Psoas muscle (tissue), 8 donors: ENCODE results near the gene PKD1L1. TPM values are rescaled to one million over a fixed set of nuclear protein-coding genes. Genes with fewer than 3 reads are reported as not detected.

Experiments used
- ATAC-seq, 4 donors: fragments of 200-7000 bp; cut with Tn5 transposase; one replicate each; pipeline ENCODE4 v1.9.1; 2020; ENCODE audit warnings: moderate library complexity in 3 of 4, mild to moderate bottlenecking in 2 of 4
- DNase-seq, 2 donors: peaks; one replicate each; pipeline ENCODE4 v3.0.0-alpha.2; 2020
- H3K27ac ChIP-seq: fragments of 200-600 bp; one replicate; pipeline ENCODE4 v1.8.0; 2022
- H3K27me3 ChIP-seq, 3 donors: fragments of 200-600 bp in 1 of 3; one replicate each; pipeline versions ENCODE4 v1.6.1 to v1.8.0; 2013 to 2022; ENCODE audit warnings: low read length in 2 of 3, mild to moderate bottlenecking in 2 of 3, moderate library complexity in 1 of 3; ENCODE audit not compliant: insufficient read depth in 3 of 3
- H3K36me3 ChIP-seq, 2 donors: fragments of 200-600 bp in 1 of 2; one replicate each; pipeline versions ENCODE4 v1.6.1 to v1.8.0; 2013 to 2022; ENCODE audit warnings: low read depth in 1 of 2, mild to moderate bottlenecking in 1 of 2, moderate library complexity in 1 of 2; ENCODE audit not compliant: insufficient read depth in 1 of 2
- H3K4me1 ChIP-seq: fragments of 200-600 bp; one replicate; pipeline ENCODE4 v1.8.0; 2022
- H3K4me3 ChIP-seq: fragments of 200-600 bp; one replicate; pipeline ENCODE4 v1.8.0; 2022; ENCODE audit warnings: mild to moderate bottlenecking
- H3K9me3 ChIP-seq: fragments of 200-600 bp; one replicate; pipeline ENCODE4 v1.8.0; 2022
- WGBS, 3 donors: extraction: QIAGEN DNeasy Blood & Tissue Kit; methylation state at CpG; one replicate each; pipeline versions ENCODE4 v1.1.6 to v1.1.7; 2013; 5-methylcytosine and 5-hydroxymethylcytosine counted together
- intact Hi-C, 2 donors: fragments of 100-400 bp; cut with DNase I; formaldehyde crosslinking; loops; one replicate each; pipeline versions ENCODE4 v1.11.0 to v1.14.2; 2022
- polyA plus RNA-seq, 3 donors: library from polyadenylated mRNA; stranded (reverse); fragments of 200-250 nt; gene quantifications; one replicate each; pipeline ENCODE4 v1.2.3, GENCODE V29; 2013
- total RNA-seq, 4 donors: library from RNA; stranded (reverse); fragmentation: NEBNext Ultra II Directional in 2 of 4; extraction: Animal tissue kit (Norgen Biotek cat#: 25700) in 2 of 4; gene quantifications; one replicate each; pipeline versions ENCODE4 v1.2.1 to v1.2.4, GENCODE V29; 2021 to 2023
- TF ChIP-seq, protein P1 (sequence below): fragments of 200-600 bp; IDR thresholded peaks from one replicate; pipeline ENCODE4 v1.8.0; 2022; ENCODE audit warnings: antibody characterized with exemption
- donor health status: healthy with polysubstance abuse.
- donor health status: DM: no; HTN: no; CAD: no; lungs with moderate emphysema.
- donor health status: Bipolar disorder and iron deficiency.
- donor health status: healthy.
- donor health status: DM: yes; HTN: yes; CAD: no.
- donor health status: DM: no; HTN: no; CAD: no.
- donor health status: DM: no; HTN: no; CAD: no.
- donor health status: DM: yes; HTN: yes; CAD: no.

The PKD1L1 gene
- total and polyA plus RNA-seq, 7 donors, result 0.56 to 1.4 (median 0.79) TPM

DNA sequence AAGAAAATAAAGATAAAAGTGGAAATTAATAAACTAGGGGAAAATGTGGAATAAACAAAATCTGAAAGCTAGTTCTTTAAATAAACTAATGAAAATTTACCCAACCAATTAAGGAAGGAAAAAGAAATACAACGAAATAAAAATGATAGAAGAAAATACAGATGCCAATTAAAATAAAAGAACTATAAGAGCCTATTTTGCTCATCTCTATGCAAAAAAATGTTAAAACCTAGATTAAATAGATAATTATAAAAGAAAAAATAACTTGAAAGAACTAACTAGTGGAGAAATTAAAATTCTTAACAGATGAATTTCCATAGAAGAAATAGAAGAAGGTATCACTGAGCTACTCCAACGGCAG is 32.7 kb downstream of the PKD1L1 start:
- Histone ChIP-seq H3K4me3 (no peak overlapping the region), H3K27me3 (no peaks in the 10 kb centered on the region), H3K27ac (no peak overlapping the region), H3K4me1 (no peaks in the 10 kb centered on the region), H3K9me3 (no peaks in the 10 kb centered on the region), H3K36me3 (no peaks in the 10 kb centered on the region)
- intact Hi-C loops, result no loop called here
- WGBS, 3 donors, result 82 to 86% (median 83%) methylated on average over 2 of the region's 2 CpGs
- TF ChIP-seq, protein P1, sequence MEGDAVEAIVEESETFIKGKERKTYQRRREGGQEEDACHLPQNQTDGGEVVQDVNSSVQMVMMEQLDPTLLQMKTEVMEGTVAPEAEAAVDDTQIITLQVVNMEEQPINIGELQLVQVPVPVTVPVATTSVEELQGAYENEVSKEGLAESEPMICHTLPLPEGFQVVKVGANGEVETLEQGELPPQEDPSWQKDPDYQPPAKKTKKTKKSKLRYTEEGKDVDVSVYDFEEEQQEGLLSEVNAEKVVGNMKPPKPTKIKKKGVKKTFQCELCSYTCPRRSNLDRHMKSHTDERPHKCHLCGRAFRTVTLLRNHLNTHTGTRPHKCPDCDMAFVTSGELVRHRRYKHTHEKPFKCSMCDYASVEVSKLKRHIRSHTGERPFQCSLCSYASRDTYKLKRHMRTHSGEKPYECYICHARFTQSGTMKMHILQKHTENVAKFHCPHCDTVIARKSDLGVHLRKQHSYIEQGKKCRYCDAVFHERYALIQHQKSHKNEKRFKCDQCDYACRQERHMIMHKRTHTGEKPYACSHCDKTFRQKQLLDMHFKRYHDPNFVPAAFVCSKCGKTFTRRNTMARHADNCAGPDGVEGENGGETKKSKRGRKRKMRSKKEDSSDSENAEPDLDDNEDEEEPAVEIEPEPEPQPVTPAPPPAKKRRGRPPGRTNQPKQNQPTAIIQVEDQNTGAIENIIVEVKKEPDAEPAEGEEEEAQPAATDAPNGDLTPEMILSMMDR, result no peak
- DNase-seq (no peak), ATAC-seq (no peak)

DNA sequence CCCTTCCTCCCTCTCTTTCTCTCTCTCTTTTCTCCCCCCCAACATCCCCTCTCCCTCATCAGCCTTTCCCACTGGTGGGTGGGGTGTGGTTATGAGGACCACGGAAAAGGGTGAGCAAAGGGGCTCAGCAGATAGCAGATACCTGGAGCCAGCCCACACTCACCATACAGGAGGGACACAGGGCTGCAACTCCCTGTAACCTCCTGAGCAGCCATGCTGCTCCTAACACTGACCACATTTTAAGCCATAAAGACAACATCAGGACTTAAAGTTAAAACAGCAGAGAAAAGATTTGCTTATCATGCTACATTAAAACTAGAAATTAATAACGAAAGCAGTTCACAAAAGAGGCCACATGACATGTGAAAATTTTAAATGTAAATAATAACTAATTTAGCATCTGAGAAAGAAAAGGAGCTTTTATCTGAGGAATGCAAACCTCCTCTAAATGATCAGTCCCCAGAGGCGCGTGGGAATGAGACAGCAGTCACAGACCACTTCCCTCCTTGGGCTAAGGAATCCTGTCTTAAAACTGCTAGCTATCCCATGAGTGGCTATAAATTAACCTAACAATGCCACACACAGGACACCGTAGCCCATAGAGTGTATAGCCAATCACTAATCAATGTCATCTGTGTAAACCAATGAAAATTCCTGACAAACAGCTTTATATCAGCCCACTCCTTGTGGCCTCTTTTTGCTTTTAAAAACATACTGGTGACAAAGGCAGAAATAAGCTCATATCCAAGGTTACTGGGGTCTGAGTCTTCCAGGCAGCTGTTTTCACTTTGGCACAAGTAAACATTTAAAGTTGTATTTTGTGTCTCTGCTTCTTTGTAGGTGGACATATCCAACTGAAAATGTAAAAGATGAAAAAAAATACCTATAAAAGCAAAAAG is 33.3 kb downstream of the PKD1L1 start:
- DNase-seq (no peak), ATAC-seq (no peak)
- WGBS, 3 donors, result 62 to 76% (median 74%) methylated on average over 5 of the region's 5 CpGs
- Histone ChIP-seq H3K4me1 (no peaks in the 10 kb centered on the region), H3K27me3 (no peaks in the 10 kb centered on the region), H3K9me3 (no peaks in the 10 kb centered on the region), H3K4me3 (no peak overlapping the region), H3K27ac (no peak overlapping the region), H3K36me3 (no peaks in the 10 kb centered on the region)
- intact Hi-C loops, result no loop called here
- TF ChIP-seq, protein P1, result no peak

DNA sequence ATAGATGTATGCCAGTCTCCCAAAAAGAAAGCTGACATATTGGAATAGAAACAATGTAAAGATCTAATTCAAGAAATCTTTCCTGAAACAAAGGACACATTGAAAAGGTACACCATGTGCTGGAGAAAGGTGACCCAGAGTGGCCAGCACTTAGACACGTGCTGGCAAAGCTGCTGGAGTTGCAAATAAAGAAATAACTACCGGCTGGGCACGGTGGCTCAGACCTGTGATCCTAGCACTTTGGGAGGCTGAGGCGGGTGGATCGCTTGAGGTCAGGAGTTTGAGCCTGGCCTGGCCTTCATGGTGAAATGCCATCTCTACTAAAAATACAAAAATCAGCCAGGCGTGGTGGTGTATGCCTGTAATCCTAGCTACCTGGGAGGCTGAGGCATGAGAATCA is 35.9 kb downstream of the PKD1L1 start:
- TF ChIP-seq, protein P1, result no peak
- intact Hi-C loops, result no loop called here
- no peaks in the 10 kb centered on the region for H3K27me3 ChIP-seq
- no peaks in the 10 kb centered on the region for H3K9me3 ChIP-seq
- no peak overlapping the region for H3K27ac ChIP-seq
- WGBS, 3 donors, result 87 to 97% (median 92%) methylated on average over 6 of the region's 6 CpGs
- H3K4me3 ChIP-seq, result no peak overlapping the region
- H3K4me1 ChIP-seq, result no peaks in the 10 kb centered on the region
- ATAC-seq (no peak), DNase-seq (no peak)
- H3K36me3 ChIP-seq, result no peaks in the 10 kb centered on the region

DNA sequence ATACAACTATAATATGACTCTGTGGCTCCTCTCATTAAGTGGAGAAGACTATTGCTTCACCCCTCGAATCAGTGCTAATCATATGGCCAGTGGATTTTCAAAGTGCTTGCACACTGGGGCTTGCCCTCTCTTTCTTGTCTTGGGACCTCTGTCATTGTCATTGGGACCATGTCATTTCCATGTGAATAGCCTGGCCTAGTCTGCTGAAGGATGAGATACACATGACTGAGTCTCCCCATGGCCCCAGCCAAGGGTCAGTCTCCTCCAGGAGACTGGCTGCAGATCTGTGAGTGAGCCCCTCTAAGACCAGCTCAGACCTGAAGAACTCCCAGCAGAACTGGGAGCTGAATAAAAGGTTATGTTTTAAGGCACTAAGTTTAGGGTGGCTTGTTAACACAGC is 39.5 kb downstream of the PKD1L1 start:
- Histone ChIP-seq H3K4me3 (no peak overlapping the region), H3K9me3 (no peaks in the 10 kb centered on the region), H3K4me1 (no peaks in the 10 kb centered on the region), H3K27ac (no peak overlapping the region), H3K27me3 (no peaks in the 10 kb centered on the region), H3K36me3 (no peaks in the 10 kb centered on the region)
- ATAC-seq, result no peak
- 79 to 90% (median 83%) methylated on average over 1 of the region's 1 CpG for WGBS, 3 donors
- no peak for DNase-seq
- intact Hi-C loops, result no loop called here
- TF ChIP-seq, protein P1, result no peak
